Measurements from ENCODE around the gene ZNF470.

The ZNF470 gene

GRCh38 chr19:56567274-56568120 lies at the start of gene ZNF470:
ZNF470 (plus strand) TSS chr19:56567468; CDS start chr19:56570312, 2,844 bp downstream.
- DNase-seq (ENCODE audit: low spot score): peak; percentile 93

- DNase-seq (ENCODE audit: low spot score): no peak
These were observed 41.9 kb upstream of the ZNF470 start for GRCh38 chr19:56525214-56525860.

GRCh38 chr19:56537442-56537841 lies 29.8 kb upstream of the ZNF470 start:
- DNase-seq (ENCODE audit: low spot score): no peak

- peak; percentile 86 for DNase-seq (ENCODE audit: low spot score)
These were observed 29.0 kb upstream of the ZNF470 start for GRCh38 chr19:56538254-56538760.

GRCh38 chr19:56538761-56539263 lies 28.5 kb upstream of the ZNF470 start, which contains the start of gene ZFP28:
ZFP28 (plus strand) TSS chr19:56538948; CDS start chr19:56539019, 71 bp downstream.
- DNase-seq (ENCODE audit: low spot score): peak; percentile 67

- DNase-seq (ENCODE audit: low spot score): no peak
These were observed 23.5 kb upstream of the ZNF470 start for GRCh38 chr19:56543776-56544175.

GRCh38 chr19:56547535-56547934 lies 19.7 kb upstream of the ZNF470 start:
- DNase-seq (ENCODE audit: low spot score): no peak

- no peak for DNase-seq (ENCODE audit: low spot score)
These were observed 12.9 kb upstream of the ZNF470 start for GRCh38 chr19:56554272-56554869.

- no peak for DNase-seq (ENCODE audit: low spot score)
These were observed 4.5 kb upstream of the ZNF470 start for GRCh38 chr19:56562766-56563165.

- DNase-seq (ENCODE audit: low spot score): peak; percentile 48
These were observed 379 bp upstream of the ZNF470 start for GRCh38 chr19:56566904-56567273.

GRCh38 chr19:56572589-56572988 lies 5.3 kb downstream of the ZNF470 start:
- DNase-seq (ENCODE audit: low spot score): no peak

GRCh38 chr19:56573914-56574313 lies 6.6 kb downstream of the ZNF470 start:
- DNase-seq (ENCODE audit: low spot score): no peak

- no peak for DNase-seq (ENCODE audit: low spot score)
These were observed 10.7 kb downstream of the ZNF470 start for GRCh38 chr19:56577719-56578602.

- DNase-seq (ENCODE audit: low spot score): no peak
These were observed 27.1 kb downstream of the ZNF470 start for GRCh38 chr19:56594446-56594782.

- peak; percentile 95 for DNase-seq (ENCODE audit: low spot score)
These were observed 27.7 kb downstream of the ZNF470 start, which contains the start of gene ZNF71 for GRCh38 chr19:56594783-56595547. ZNF71 (plus strand) TSS chr19:56595302; CDS start chr19:56601559, 6,257 bp downstream.

- no peak for DNase-seq (ENCODE audit: low spot score)
These were observed 28.3 kb downstream of the ZNF470 start for GRCh38 chr19:56595548-56595899.

GRCh38 chr19:56596676-56597075 lies 29.4 kb downstream of the ZNF470 start:
- DNase-seq (ENCODE audit: low spot score): no peak

GRCh38 chr19:56597696-56598095 lies 30.4 kb downstream of the ZNF470 start:
- DNase-seq (ENCODE audit: low spot score): no peak

GRCh38 chr19:56601375-56601774 lies 34.1 kb downstream of the ZNF470 start:
- DNase-seq (ENCODE audit: low spot score): no peak

GRCh38 chr19:56603829-56604228 lies 36.6 kb downstream of the ZNF470 start:
- DNase-seq (ENCODE audit: low spot score): no peak
